SW480 (cell line): ENCODE measurements around the gene MED8.
A peak's percentile ranks its signal among the peaks of the same experiment; 100 is the strongest.

Experiments
- DNase-seq: peaks from one replicate; pipeline ENCODE4 v3.0.0-alpha.2; 2016; ENCODE audit warnings: low spot score

MED8 gene

DNA sequence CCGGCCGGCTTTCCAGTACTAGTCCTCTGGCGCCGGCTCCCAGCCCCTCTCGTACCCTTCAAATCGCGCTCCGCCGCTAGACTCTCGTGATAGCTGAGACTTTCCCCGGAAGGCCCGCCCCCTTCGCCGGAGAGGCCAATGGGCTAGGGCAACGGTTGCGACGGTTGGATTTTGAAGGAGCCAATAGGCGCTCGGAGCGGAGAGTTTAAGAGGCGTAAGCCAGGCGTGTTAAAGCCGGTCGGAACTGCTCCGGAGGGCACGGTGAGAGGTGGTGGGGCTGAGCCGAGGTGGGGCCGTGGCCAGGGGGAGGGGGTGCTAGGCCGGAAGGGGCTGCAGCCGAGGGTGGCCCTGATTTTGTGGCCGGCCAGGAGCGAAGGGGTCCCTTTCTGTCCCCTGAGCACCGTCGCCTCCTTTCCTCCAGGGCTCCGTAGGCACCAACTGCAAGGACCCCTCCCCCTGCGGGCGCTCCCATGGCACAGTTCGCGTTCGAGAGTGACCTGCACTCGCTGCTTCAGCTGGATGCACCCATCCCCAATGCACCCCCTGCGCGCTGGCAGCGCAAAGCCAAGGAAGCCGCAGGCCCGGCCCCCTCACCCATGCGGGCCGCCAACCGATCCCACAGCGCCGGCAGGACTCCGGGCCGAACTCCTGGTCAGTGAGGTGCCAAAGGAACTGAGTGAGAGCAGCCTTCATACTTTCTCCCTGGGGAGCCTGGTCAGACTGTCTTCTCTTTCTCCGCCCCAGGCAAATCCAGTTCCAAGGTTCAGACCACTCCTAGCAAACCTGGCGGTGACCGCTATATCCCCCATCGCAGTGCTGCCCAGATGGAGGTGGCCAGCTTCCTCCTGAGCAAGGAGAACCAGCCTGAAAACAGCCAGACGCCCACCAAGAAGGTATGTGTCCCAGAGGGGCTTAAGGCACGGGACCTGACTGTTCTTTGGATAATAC, 30.6 kb downstream of the MED8 start, which contains the start of gene CDC20:
Gene CDC20 (plus strand): TSS at position 236 of the 948 bp plus-strand sequence. CDS start 235 bp downstream, at position 471.
- DNase-seq, result peak; percentile 97

- DNase-seq, result peak; percentile 66
Measured at GRCh38 chr1:43358121-43358745, 31.4 kb downstream of the MED8 start.

DNA sequence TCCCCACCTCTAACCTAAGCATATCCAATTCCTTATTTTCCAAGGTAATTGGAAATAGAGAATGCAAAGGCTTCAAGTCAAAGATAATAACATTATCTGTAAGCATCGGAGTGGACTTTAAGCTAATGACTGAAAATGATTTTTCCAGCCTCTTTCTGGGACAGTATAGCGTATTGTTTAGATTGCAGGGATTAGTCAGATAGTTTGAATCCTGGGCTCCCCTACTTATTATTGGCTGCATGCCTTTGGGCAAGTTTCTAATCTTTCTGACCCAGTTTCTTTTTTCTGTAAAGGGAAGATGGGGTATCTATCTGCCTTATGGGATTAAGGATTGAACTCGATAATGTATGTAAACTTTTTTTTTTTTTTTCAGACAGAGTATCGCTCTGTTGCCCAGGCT, 32.3 kb downstream of the MED8 start:
- no peak for DNase-seq

DNA sequence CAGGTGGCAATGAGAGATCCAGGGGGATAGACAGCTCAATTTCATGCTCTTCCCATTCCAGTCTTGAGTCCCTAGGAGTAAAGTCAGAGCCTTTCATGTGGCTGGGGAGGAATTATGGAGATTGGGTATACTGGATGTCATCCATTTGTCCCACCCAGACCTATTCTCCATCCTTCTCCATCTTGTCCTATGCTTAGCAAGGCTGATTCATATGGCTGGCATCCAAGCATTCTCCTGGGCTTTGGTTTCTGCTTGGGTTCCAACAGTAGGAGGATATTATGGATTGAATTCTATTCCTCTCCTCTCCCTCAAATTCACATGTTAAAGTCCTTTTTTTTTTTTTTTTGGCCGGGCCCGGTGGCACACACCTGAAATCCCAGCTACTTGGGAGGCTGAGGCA, 34.7 kb downstream of the MED8 start:
- DNase-seq, result no peak

- no peak for DNase-seq
Measured at GRCh38 chr1:43354471-43354870, 35.1 kb downstream of the MED8 start.

GRCh38 chr1:43352881-43353280, 36.7 kb downstream of the MED8 start:
- DNase-seq, result no peak

GRCh38 chr1:43352351-43352705, 37.3 kb downstream of the MED8 start:
- DNase-seq, result no peak

- no peak for DNase-seq
Measured at GRCh38 chr1:43351421-43352350, 37.9 kb downstream of the MED8 start.

DNA sequence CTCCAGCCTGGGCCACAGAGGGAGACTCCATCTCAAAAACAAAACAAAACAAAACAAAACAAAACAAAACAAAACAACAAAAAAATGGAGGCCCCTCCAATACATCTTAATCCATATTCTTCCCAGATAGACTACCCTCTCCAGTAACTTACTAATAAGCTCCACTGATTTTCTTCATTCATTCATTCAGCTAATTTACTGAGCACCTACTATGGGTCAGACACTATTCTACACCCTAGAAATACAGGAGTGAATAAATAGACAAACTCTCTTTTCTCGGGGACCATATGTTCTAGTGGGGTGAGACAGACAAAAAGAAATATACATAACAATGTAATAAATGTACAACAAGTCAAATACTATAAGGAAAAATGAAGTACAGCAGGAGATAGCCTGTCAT, 38.6 kb downstream of the MED8 start:
- no peak for DNase-seq

- no peak for DNase-seq
Measured at GRCh38 chr1:43349594-43350306, 39.9 kb downstream of the MED8 start.

GRCh38 chr1:43348809-43349593, 40.6 kb downstream of the MED8 start:
- peak; percentile 91 for DNase-seq

GRCh38 chr1:43348343-43348808, 41.2 kb downstream of the MED8 start:
- peak; percentile 72 for DNase-seq

GRCh38 chr1:43346636-43347035, 43.0 kb downstream of the MED8 start:
- no peak for DNase-seq

DNA sequence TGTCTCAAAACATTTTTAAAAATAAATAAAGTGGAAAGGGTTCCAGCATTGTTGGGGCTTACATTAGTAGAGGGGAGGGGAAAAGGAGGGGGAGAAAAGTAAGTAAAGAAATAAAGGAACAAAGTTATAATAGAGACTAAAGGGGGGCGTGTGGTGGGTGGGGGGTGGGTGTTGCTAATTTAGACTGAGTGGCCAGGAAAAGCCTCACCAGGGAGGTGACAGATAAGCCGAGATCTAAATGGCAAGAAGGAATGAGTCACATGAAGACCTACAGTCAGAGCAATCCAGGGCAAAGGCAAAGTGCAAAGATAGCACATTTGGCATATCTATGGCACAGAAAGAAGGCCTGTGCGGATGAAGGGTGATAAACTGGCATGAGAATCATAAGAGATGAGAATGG, 44.5 kb downstream of the MED8 start:
- DNase-seq, result no peak

- no peak for DNase-seq
Measured at GRCh38 chr1:43344267-43344850, 45.2 kb downstream of the MED8 start.

DNA sequence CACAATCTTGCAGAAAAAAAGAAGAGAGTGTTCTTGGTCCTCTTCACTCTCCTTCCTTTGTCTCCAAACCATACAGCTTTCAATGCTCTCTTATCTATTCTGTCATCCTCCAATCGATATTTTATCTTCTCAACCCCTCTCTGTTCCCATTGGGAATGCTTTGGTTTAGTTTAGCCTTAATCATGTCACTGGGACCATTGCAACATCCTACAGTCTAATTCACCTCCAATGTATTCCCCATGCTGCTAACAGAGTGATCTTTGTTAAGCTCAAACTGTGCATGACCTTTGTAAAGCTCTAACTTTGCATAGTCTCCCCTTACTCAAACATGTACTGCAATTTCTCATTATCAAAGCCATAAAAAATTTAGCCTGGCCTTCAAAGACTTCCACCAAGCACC, 49.0 kb downstream of the MED8 start:
- DNase-seq, result no peak

GRCh38 chr1:43339584-43340232, 49.9 kb downstream of the MED8 start:
- DNase-seq, result no peak

- DNase-seq, result no peak
Measured at GRCh38 chr1:43338001-43338400, 51.6 kb downstream of the MED8 start.

DNA sequence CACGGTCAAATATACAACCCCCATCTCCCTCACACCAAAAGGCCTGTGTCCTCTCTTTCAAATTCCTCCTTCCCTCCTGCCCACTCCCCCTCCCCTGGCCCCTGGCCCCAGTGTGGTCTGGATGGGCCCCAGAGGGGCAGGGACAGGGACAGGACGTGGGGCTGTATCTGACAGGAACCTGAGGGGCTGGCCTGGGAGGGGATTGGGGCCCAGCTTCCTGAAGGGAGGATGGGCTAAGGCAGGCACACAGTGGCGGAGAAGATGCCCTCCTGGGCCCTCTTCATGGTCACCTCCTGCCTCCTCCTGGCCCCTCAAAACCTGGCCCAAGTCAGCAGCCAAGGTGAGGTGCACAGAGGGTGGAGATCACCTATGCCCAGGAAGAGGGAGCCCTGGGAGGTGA, 52.0 kb downstream of the MED8 start, which contains the start of gene MPL:
Gene MPL (plus strand): TSS at position 231 of the 400 bp plus-strand sequence. CDS start 31 bp downstream, at position 262.
- DNase-seq, result no peak
